Ishikawa (cell line): Measurements from ENCODE around the gene CCDC102B.

Source experiments
- CEBPB ChIP-seq: IDR thresholded peaks from 2 replicates; pipeline ENCODE4 v1.6.1; 2012
- CREB1 ChIP-seq: IDR thresholded peaks from 2 replicates; pipeline ENCODE4 v1.6.1; 2012; ENCODE audit warnings: low read depth
- EGR1 ChIP-seq: IDR thresholded peaks from 2 replicates; pipeline ENCODE4 v1.6.1; 2012
- EP300 ChIP-seq: IDR thresholded peaks from 2 replicates; pipeline ENCODE4 v1.6.1; 2012; ENCODE audit warnings: borderline replicate concordance
- FOXM1 ChIP-seq: IDR thresholded peaks from 2 replicates; pipeline ENCODE4 v1.6.1; 2012; ENCODE audit warnings: low read depth, borderline replicate concordance
- MAX ChIP-seq: IDR thresholded peaks from 2 replicates; pipeline ENCODE4 v1.6.1; 2012
- NFIC ChIP-seq: IDR thresholded peaks from 2 replicates; pipeline ENCODE4 v1.6.1; 2012
- RAD21 ChIP-seq: IDR thresholded peaks from 2 replicates; pipeline ENCODE4 v1.6.1; 2012; ENCODE audit warnings: low read depth
- REST ChIP-seq: IDR thresholded peaks from 2 replicates; pipeline ENCODE4 v1.6.1; 2012; ENCODE audit warnings: low read depth, mild to moderate bottlenecking
- TAF1 ChIP-seq: IDR thresholded peaks from 2 replicates; pipeline ENCODE4 v1.6.1; 2012; ENCODE audit warnings: low read depth, mild to moderate bottlenecking
- TCF12 ChIP-seq: IDR thresholded peaks from 2 replicates; pipeline ENCODE4 v1.6.1; 2012; ENCODE audit warnings: low read depth
- TEAD4 ChIP-seq: IDR thresholded peaks from 2 replicates; pipeline ENCODE4 v1.6.1; 2012
- USF1 ChIP-seq: IDR thresholded peaks from 2 replicates; pipeline ENCODE4 v1.6.1; 2012
- YY1 ChIP-seq: IDR thresholded peaks from 2 replicates; pipeline ENCODE4 v1.6.1; 2012; ENCODE audit warnings: low read depth
- ZBTB7A ChIP-seq: IDR thresholded peaks from 2 replicates; pipeline ENCODE4 v1.6.1; 2012; ENCODE audit warnings: low read depth

The CCDC102B gene

GRCh38 chr18:68893354-68893753 lies 95.5 kb downstream of the CCDC102B start:
- TF ChIP-seq FOXM1 (no peak), RAD21 (no peak), TAF1 (no peak), MAX (no peak), NFIC (no peak), ZBTB7A (no peak), CREB1 (no peak), REST (no peak), YY1 (no peak), TCF12 (no peak), EGR1 (no peak)

GRCh38 chr18:68897286-68897685 lies 99.4 kb downstream of the CCDC102B start:
- no peak for TF ChIP-seq TCF12
- TF ChIP-seq FOXM1 = no peak
- TF ChIP-seq EGR1 = no peak
- no peak for TF ChIP-seq EP300
- TF ChIP-seq CREB1 = no peak
- no peak for TF ChIP-seq MAX
- no peak for TF ChIP-seq NFIC
- no peak for TF ChIP-seq CEBPB
- TF ChIP-seq YY1 = no peak
- TF ChIP-seq TEAD4 = no peak
- TF ChIP-seq RAD21 = no peak
- no peak for TF ChIP-seq USF1
- no peak for TF ChIP-seq REST
- TF ChIP-seq TAF1 = no peak
- TF ChIP-seq ZBTB7A = no peak

- TF ChIP-seq RAD21 (no peak), EP300 (no peak), TCF12 (no peak), CREB1 (no peak), ZBTB7A (no peak), REST (no peak), NFIC (no peak), MAX (no peak), USF1 (no peak), EGR1 (no peak), FOXM1 (no peak), TEAD4 (no peak), CEBPB (no peak), TAF1 (no peak)
Measured at GRCh38 chr18:68909579-68909978, 111.7 kb downstream of the CCDC102B start.

GRCh38 chr18:68915061-68915460 lies 117.2 kb downstream of the CCDC102B start:
- TF ChIP-seq CREB1 = no peak
- TF ChIP-seq NFIC = no peak
- no peak for TF ChIP-seq MAX
- TF ChIP-seq EP300 = no peak
- TF ChIP-seq CEBPB = no peak
- TF ChIP-seq TAF1 = no peak
- no peak for TF ChIP-seq YY1
- no peak for TF ChIP-seq USF1
- no peak for TF ChIP-seq RAD21
- no peak for TF ChIP-seq REST
- TF ChIP-seq TCF12 = no peak
- no peak for TF ChIP-seq ZBTB7A
- no peak for TF ChIP-seq TEAD4
- TF ChIP-seq EGR1 = no peak
- TF ChIP-seq FOXM1 = no peak
